HuH-7 (cell line): ENCODE data around the gene FAM237A.

Source experiments
- DNase-seq: peaks from one replicate; pipeline ENCODE4 v3.0.0; 2011; ENCODE audit warnings: low spot score

FAM237A gene

DNA sequence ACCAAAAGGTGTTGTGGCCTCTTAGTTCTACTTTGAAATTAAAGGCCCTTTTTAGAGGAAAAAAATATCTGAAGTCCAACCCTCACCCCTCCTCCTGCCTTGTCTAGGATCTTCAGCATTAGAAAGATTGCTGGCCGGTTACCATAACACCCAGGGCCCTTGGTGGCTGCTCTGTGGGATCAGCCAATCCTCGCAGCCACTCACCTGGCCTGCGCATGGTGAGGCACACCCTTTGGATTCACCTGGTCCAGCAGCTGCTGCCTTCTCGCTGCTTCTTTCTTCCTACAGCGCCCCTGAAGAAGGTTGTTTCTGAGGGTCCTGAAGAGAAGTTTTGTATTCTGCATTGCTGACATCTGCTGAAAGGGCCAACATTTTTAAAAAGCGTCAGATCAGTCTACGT, 50.7 kb downstream of the FAM237A start:
- DNase-seq = no peak

DNA sequence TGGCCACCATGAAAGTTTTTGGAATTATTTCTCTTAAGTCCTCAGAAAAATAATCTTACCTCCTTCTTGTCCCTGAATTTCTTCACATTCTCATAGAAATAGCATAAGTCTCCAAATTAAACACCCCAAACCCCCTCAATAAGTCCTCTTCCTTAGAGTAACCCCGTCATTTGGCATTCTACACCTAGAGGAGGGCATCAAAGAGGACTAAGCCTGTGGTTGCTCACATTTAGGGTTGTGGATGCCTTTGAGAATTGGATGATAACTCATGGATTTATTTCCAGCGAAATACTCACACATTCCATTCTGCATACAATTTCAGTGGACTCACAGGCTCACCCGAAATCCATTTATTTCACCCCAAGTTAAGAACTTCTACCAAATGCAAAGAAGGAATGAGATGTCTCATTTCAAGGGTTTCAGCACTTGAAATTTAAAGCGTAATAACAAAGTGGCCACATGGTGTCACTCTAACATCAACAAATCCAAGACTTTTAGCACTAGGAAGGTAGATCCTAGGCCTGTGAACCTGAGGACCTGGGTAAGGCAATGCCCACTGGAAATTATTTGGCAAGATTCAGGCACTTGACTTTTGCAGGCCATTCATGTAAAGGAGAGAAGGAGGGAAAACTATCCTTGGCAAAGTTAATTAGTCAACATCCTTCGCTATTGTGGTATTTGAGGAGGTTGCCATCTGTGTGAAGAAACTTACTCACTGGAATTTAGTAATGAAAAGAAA, 51.3 kb downstream of the FAM237A start:
- peak; percentile 29 for DNase-seq

DNA sequence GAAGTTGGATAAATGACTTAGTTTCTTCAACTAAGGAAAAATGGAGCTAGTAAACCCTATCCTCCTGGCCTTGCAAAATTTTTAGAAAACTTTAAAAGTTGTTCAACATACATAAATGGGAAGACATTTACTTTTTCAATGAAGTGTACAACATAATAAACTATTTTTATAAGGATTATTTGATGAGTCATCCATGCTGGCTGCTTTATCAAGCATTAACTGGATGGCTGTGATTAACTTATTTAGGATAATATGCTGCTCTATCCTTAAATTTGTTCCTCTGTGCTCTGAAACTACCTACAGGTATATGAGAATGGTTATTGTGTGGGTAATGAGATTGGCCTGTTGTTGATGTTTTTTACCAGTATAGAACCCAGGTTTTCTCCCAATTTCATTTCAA, 54.6 kb downstream of the FAM237A start:
- DNase-seq = no peak

DNA sequence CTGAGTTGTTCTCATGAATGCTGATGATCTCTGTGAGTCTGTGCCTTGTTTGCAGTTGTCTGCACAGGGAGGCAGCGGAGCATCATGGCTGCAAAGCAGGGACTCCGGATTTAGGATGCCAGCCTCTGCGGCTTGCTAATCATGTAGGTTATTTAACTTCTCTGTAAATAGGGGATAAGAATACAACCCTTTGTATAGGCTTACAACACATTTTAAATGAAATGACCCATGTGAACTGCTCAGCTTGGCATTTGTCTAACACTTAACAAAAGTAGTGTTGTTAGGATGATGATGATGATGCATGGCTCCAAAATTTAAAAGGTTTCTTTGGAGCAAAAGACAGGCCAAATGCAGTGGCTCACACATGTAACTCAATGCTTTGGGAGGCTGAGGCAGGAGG, 56.5 kb downstream of the FAM237A start:
- DNase-seq = no peak
